Psoas muscle (tissue), 8 donors: ENCODE data around the gene UGT1A7. TPM values are rescaled to one million over a fixed set of nuclear protein-coding genes. Genes with fewer than 3 reads are reported as not detected.

Experiments
- ATAC-seq, 4 donors: fragments of 200-7000 bp; cut with Tn5 transposase; one replicate each; pipeline ENCODE4 v1.9.1; 2020; ENCODE audit warnings: moderate library complexity in 3 of 4, mild to moderate bottlenecking in 2 of 4
- DNase-seq, 2 donors: peaks; one replicate each; pipeline ENCODE4 v3.0.0-alpha.2; 2020
- H3K27ac ChIP-seq: fragments of 200-600 bp; one replicate; pipeline ENCODE4 v1.8.0; 2022
- H3K27me3 ChIP-seq, 3 donors: fragments of 200-600 bp in 1 of 3; one replicate each; pipeline versions ENCODE4 v1.6.1 to v1.8.0; 2013 to 2022; ENCODE audit warnings: low read length in 2 of 3, mild to moderate bottlenecking in 2 of 3, moderate library complexity in 1 of 3; ENCODE audit not compliant: insufficient read depth in 3 of 3
- H3K36me3 ChIP-seq, 2 donors: fragments of 200-600 bp in 1 of 2; one replicate each; pipeline versions ENCODE4 v1.6.1 to v1.8.0; 2013 to 2022; ENCODE audit warnings: low read depth in 1 of 2, mild to moderate bottlenecking in 1 of 2, moderate library complexity in 1 of 2; ENCODE audit not compliant: insufficient read depth in 1 of 2
- H3K4me1 ChIP-seq: fragments of 200-600 bp; one replicate; pipeline ENCODE4 v1.8.0; 2022
- H3K4me3 ChIP-seq: fragments of 200-600 bp; one replicate; pipeline ENCODE4 v1.8.0; 2022; ENCODE audit warnings: mild to moderate bottlenecking
- H3K9me3 ChIP-seq: fragments of 200-600 bp; one replicate; pipeline ENCODE4 v1.8.0; 2022
- CTCF ChIP-seq: fragments of 200-600 bp; IDR thresholded peaks from one replicate; pipeline ENCODE4 v1.8.0; 2022; ENCODE audit warnings: antibody characterized with exemption
- WGBS, 3 donors: extraction: QIAGEN DNeasy Blood & Tissue Kit; methylation state at CpG; one replicate each; pipeline versions ENCODE4 v1.1.6 to v1.1.7; 2013; 5-methylcytosine and 5-hydroxymethylcytosine counted together
- intact Hi-C, 2 donors: fragments of 100-400 bp; cut with DNase I; formaldehyde crosslinking; loops; one replicate each; pipeline versions ENCODE4 v1.11.0 to v1.14.2; 2022
- polyA plus RNA-seq, 3 donors: library from polyadenylated mRNA; stranded (reverse); fragments of 200-250 nt; gene quantifications; one replicate each; pipeline ENCODE4 v1.2.3, GENCODE V29; 2013
- total RNA-seq, 4 donors: library from RNA; stranded (reverse); fragmentation: NEBNext Ultra II Directional in 2 of 4; extraction: Animal tissue kit (Norgen Biotek cat#: 25700) in 2 of 4; gene quantifications; one replicate each; pipeline versions ENCODE4 v1.2.1 to v1.2.4, GENCODE V29; 2021 to 2023
- donor health status: healthy with polysubstance abuse.
- donor health status: DM: no; HTN: no; CAD: no; lungs with moderate emphysema.
- donor health status: Bipolar disorder and iron deficiency.
- donor health status: healthy.
- donor health status: DM: yes; HTN: yes; CAD: no.
- donor health status: DM: no; HTN: no; CAD: no.
- donor health status: DM: no; HTN: no; CAD: no.
- donor health status: DM: yes; HTN: yes; CAD: no.

The UGT1A7 gene
- total and polyA plus RNA-seq, 7 donors: not detected

DNA sequence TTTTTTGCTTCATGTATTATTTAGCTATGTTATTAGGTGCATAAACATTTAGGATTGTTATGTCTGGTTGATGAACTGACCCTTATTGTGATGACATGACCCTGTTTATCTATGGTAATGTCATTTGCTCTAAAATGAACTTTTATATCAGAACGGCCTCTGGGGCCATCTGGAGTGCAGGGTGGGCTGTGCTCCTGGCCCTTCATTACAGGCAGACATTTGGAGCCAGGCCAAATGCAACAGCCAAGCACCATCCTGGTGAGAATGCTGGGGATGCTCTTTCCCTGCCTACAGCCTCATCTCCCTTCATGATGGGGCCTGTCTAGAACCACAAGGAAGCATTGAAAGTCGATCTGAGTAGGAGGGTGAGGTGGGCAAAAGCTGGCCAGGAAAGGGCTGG, 134.6 kb downstream of the UGT1A7 start:
- no peak for DNase-seq
- ATAC-seq: no peak
- Histone ChIP-seq H3K9me3 (no peaks in the 10 kb centered on the region), H3K4me3 (no peak overlapping the region), H3K27ac (no peak overlapping the region), H3K27me3 (peaks cover 0 to 4% (median 0%) of the 10 kb centered on the region in 3 donors), H3K36me3 (no peaks in the 10 kb centered on the region), H3K4me1 (no peaks in the 10 kb centered on the region)
- no peak for TF ChIP-seq CTCF
- WGBS, 3 donors: 32 to 50% (median 44%) methylated on average over 2 of the region's 2 CpGs
- intact Hi-C loops: no loop called here

DNA sequence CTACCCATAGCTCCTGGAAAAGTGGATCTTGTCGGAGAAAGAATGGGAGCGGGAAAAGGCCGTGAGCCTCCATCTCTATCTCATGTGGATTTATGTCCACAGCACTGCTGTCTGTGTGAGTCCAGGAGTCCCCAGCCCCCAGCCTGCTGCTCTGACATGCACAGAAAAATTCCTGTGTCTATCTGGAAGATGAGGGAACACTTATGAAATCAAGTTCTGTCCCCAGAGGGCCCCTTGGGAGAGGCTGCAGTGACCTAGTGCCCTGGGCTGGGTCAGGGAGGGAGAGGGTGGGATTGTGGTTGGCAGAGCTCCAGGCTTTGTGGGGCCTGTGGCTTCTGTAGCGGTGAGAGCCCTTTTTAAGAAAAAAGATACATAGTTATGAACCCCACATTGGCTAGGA, 135.1 kb downstream of the UGT1A7 start:
- TF ChIP-seq CTCF: no peak
- no peak for DNase-seq
- intact Hi-C loops: no loop called here
- H3K36me3 ChIP-seq: no peaks in the 10 kb centered on the region
- 77 to 84% (median 81%) methylated on average over 4 of the region's 4 CpGs for WGBS, 3 donors
- peaks cover 0 to 4% (median 0%) of the 10 kb centered on the region in 3 donors for H3K27me3 ChIP-seq
- H3K4me1 ChIP-seq: no peaks in the 10 kb centered on the region
- no peak overlapping the region for H3K4me3 ChIP-seq
- no peaks in the 10 kb centered on the region for H3K9me3 ChIP-seq
- ATAC-seq: no peak
- no peak overlapping the region for H3K27ac ChIP-seq

- intact Hi-C loops: no loop called here
- H3K36me3 ChIP-seq: no peaks in the 10 kb centered on the region
- 67 to 76% (median 75%) methylated on average over 3 of the region's 3 CpGs for WGBS, 3 donors
- H3K4me1 ChIP-seq: no peaks in the 10 kb centered on the region
- no peaks in the 10 kb centered on the region for H3K9me3 ChIP-seq
- ATAC-seq (no peak), DNase-seq (no peak)
- H3K27me3 ChIP-seq: peaks cover 0 to 4% (median 0%) of the 10 kb centered on the region in 3 donors
- TF ChIP-seq CTCF: no peak
- no peak overlapping the region for H3K4me3 ChIP-seq
- H3K27ac ChIP-seq: no peak overlapping the region
Observed at GRCh38 chr2:233817361-233817911, 135.7 kb downstream of the UGT1A7 start.

DNA sequence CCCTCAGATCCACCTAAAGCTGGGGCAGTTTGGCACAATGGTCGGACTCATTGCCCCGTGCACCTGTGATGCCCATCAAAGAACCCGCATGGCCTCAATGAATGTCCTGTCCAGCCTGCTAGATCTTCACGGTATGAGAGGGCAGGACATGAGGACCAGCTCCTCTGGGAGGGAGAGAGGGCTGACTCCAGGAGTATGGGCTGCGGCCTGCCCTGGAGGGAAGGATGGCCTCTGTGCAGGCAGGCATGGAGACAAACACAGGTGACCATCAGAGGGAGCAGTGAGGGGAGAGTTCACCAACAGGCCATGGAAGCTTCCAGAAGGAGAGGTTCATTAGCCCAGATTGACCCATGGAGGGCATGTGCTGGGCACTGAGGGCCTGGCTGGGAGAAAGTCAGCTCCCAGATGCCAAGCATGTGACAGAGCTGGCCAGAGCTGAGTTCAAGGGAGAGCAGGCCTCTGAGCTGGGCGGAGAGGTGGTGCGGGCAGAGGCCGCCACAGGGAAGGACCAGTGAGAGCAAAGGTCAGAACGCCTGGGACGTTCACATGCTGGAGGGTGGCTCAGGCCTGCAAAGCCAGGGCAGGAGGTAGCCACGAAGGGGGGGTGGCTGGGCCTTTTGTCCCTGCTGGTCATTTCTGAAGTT, 136.4 kb downstream of the UGT1A7 start:
- H3K27ac ChIP-seq: no peak overlapping the region
- no peaks in the 10 kb centered on the region for H3K36me3 ChIP-seq
- no peaks in the 10 kb centered on the region for H3K4me1 ChIP-seq
- intact Hi-C loops: no loop called here
- peaks cover 0 to 4% (median 0%) of the 10 kb centered on the region in 3 donors for H3K27me3 ChIP-seq
- DNase-seq (no peak), ATAC-seq (no peak)
- no peaks in the 10 kb centered on the region for H3K9me3 ChIP-seq
- WGBS, 3 donors: 83 to 88% (median 84%) methylated on average over 11 of the region's 11 CpGs
- TF ChIP-seq CTCF: no peak
- H3K4me3 ChIP-seq: no peak overlapping the region
